Cardiac fibroblast (primary cell): ENCODE measurements around the gene TMEM273.

ENCODE experiments used
- DNase-seq, 2 donors: peaks; one replicate each; pipeline versions ENCODE4 v3.0.0 to v3.0.0-alpha.2; 2010; ENCODE audit warnings: low read depth in 2 of 2
- H3K4me3 ChIP-seq, 2 donors: replicated peaks in 1 of 2; 1 replicate in 1 of 2; 2 replicates in 1 of 2; pipeline ENCODE4 v1.5.1; 2011; ENCODE audit warnings: low read depth in 2 of 2, low read length in 2 of 2, mild to moderate bottlenecking in 2 of 2, moderate library complexity in 1 of 2
- CTCF ChIP-seq: IDR thresholded peaks from one replicate; pipeline ENCODE4 v1.5.1; 2011; ENCODE audit warnings: low read depth, mild to moderate bottlenecking, low read length, inconsistent platforms

The TMEM273 gene

GRCh38 chr10:49227406-49227805, 39.2 kb upstream of the TMEM273 start:
- H3K4me3 ChIP-seq, result no peak overlapping the region
- TF ChIP-seq CTCF, result no peak
- DNase-seq, result no peak

GRCh38 chr10:49226594-49226993, 38.4 kb upstream of the TMEM273 start:
- DNase-seq, result no peak
- TF ChIP-seq CTCF, result no peak
- H3K4me3 ChIP-seq, result no peak overlapping the region

GRCh38 chr10:49225218-49225876, 37.2 kb upstream of the TMEM273 start:
- no peak overlapping the region for H3K4me3 ChIP-seq
- DNase-seq, result no peak
- TF ChIP-seq CTCF, result no peak

GRCh38 chr10:49223205-49223604, 35.0 kb upstream of the TMEM273 start:
- no peak for DNase-seq
- H3K4me3 ChIP-seq, result no peak overlapping the region
- TF ChIP-seq CTCF, result no peak

- DNase-seq, result no peak
- no peak for TF ChIP-seq CTCF
- H3K4me3 ChIP-seq, result no peak overlapping the region
Measured at GRCh38 chr10:49222170-49222569, 34.0 kb upstream of the TMEM273 start.

- no peak for TF ChIP-seq CTCF
- no peak for DNase-seq
- no peak overlapping the region for H3K4me3 ChIP-seq
Measured at GRCh38 chr10:49220679-49221078, 32.5 kb upstream of the TMEM273 start.

GRCh38 chr10:49220031-49220430, 31.8 kb upstream of the TMEM273 start:
- DNase-seq, result peak in 1 of 2 donors; percentile 36
- TF ChIP-seq CTCF, result no peak
- H3K4me3 ChIP-seq, result no peak overlapping the region
